ENCODE results near the gene CYLD. TPM values are rescaled to one million over a fixed set of nuclear protein-coding genes. Genes with fewer than 3 reads are reported as not detected.

The CYLD gene
- total and polyA plus RNA-seq, 2 of the 4 experiments (the other 2 are of a cell fraction), result 16.2 to 37.3 TPM

DNA sequence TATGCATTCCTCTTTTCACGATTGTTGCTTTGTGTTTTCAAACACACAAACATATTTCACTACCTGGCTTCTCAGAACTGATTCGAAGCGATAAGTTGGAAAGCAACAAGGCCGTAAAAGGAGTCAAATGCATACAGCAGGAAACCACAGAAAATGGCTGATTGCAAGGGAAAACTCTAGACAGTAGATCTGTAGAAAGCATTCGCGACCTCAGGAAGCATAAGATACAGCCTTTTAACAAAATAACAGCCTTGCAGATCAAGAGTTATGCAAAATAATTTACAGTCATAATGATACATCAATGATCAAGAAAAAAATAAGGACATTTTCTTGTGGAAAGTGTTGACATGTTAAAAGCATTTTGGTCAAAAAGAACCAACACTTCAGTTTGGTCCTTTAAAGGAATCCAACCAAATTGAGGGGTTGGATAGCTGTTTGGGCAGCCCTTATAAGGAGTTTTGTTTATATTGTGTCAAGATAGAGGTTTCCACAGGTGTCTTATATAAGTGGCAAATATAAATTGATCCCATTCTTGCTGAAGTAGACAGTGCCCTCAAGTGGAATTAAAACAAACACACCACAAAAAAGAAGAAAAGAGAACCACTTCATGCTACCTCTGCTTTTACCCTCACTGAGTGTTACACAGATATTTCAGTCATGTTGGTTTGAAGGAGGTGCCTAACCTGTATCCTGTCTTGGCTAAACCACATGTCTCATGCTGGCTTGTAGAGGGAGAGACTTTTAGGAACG is 5.5 kb downstream of the CYLD start:
- intact Hi-C loops (cut with micrococcal nuclease), result loop anchor here (5.0 to 10.0 kb wide), 4 partner anchors 40 to 593 kb away; partner anchors contain the start of gene TENT4B
- no peak for ATAC-seq (ENCODE audit: low read depth)
- H4K8ac ChIP-seq (ENCODE audit: low read depth in 2 of 2, low read length in 2 of 2), result no peak overlapping the region

More for the DNA sequence above, 5.5 kb downstream of the CYLD start:
- H2AFZ ChIP-seq (replicated peaks; ENCODE audit: low read length, poor library complexity), result no peak overlapping the region
- no peaks in the 10 kb centered on the region for H3K27me3 ChIP-seq (ENCODE audit: control insufficient read depth, insufficient read depth, low read length)
- no peak overlapping the region for H2BK120ac ChIP-seq (ENCODE audit: low read depth, low read length)
- H3K9me1 ChIP-seq (ENCODE audit: insufficient read depth, low read length), result no peaks in the 10 kb centered on the region
- ChIA-PET POLR2A (ENCODE audit: unreplicated experiment) (no interaction called here), CTCF (no interaction called here)
- no TSS peak for BruUV-seq (replicated peaks)
- peaks cover 7% of the 10 kb centered on the region for H3K4me1 ChIP-seq (ENCODE audit: control insufficient read depth, insufficient read depth, low read length)
- H2BK20ac ChIP-seq (ENCODE audit: low read depth, low read length), result no peak overlapping the region
- H3K4me3 ChIP-seq (ENCODE audit: insufficient read depth, low read depth, low read length), result no peak overlapping the region
- H4K5ac ChIP-seq (ENCODE audit: low read depth, low read length), result no peak overlapping the region
- peaks cover 10% of the 10 kb centered on the region for H3K36me3 ChIP-seq (ENCODE audit: control insufficient read depth, insufficient read depth, low read length)
- H3K4me2 ChIP-seq (ENCODE audit: low read depth, low read length), result no peak overlapping the region
- no peak overlapping the region for H3K18ac ChIP-seq (ENCODE audit: low read depth, low read length)
- H3K56ac ChIP-seq (ENCODE audit: extremely low read depth, insufficient read depth, low read length), result no peak overlapping the region
- in situ Hi-C loops (cut with MboI; ENCODE audit: low sequenced_read_pairs), result no loop called here
- H3K4ac ChIP-seq (ENCODE audit: low read depth, low read length), result no peak overlapping the region
- H3K27ac ChIP-seq (ENCODE audit: insufficient read depth, low read length), result no peak overlapping the region
- H3K23ac ChIP-seq (ENCODE audit: low read depth, low read length), result no peak overlapping the region
- H4K91ac ChIP-seq (ENCODE audit: insufficient read depth, low read depth, low read length), result no peak overlapping the region
- H3K79me1 ChIP-seq (ENCODE audit: low read depth in 1 of 2, low read length in 2 of 2), result peaks cover 18 to 21% of the 10 kb centered on the region in 2 experiments; a peak in 3 of 4 replicates
- dilution Hi-C loops (cut with HindIII; ENCODE audit: low sequenced_read_pairs, unreplicated experiment), result no loop called here
- no peaks in the 10 kb centered on the region for H3K9me3 ChIP-seq (ENCODE audit: control insufficient read depth, insufficient read depth, low read length)
- TF ChIP-seq, protein P1, sequence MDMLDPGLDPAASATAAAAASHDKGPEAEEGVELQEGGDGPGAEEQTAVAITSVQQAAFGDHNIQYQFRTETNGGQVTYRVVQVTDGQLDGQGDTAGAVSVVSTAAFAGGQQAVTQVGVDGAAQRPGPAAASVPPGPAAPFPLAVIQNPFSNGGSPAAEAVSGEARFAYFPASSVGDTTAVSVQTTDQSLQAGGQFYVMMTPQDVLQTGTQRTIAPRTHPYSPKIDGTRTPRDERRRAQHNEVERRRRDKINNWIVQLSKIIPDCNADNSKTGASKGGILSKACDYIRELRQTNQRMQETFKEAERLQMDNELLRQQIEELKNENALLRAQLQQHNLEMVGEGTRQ (IDR thresholded peaks at IDR 0.05; ENCODE audit: low read depth, low read length), result no peak
- TF ChIP-seq, protein P2, sequence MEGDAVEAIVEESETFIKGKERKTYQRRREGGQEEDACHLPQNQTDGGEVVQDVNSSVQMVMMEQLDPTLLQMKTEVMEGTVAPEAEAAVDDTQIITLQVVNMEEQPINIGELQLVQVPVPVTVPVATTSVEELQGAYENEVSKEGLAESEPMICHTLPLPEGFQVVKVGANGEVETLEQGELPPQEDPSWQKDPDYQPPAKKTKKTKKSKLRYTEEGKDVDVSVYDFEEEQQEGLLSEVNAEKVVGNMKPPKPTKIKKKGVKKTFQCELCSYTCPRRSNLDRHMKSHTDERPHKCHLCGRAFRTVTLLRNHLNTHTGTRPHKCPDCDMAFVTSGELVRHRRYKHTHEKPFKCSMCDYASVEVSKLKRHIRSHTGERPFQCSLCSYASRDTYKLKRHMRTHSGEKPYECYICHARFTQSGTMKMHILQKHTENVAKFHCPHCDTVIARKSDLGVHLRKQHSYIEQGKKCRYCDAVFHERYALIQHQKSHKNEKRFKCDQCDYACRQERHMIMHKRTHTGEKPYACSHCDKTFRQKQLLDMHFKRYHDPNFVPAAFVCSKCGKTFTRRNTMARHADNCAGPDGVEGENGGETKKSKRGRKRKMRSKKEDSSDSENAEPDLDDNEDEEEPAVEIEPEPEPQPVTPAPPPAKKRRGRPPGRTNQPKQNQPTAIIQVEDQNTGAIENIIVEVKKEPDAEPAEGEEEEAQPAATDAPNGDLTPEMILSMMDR (conservative IDR thresholded peaks at IDR 0.05; ENCODE audit: low read depth, low read length), result peak; percentile 18; the same call in 1 of the 2 replicates
- H2BK5ac ChIP-seq (ENCODE audit: low read depth, low read length, poor library complexity, severe bottlenecking), result no peak overlapping the region
- H3K14ac ChIP-seq (replicated peaks; ENCODE audit: low read depth, low read length), result no peak overlapping the region
- H3K9ac ChIP-seq (ENCODE audit: low read depth, low read length), result no peak overlapping the region
- H2AK5ac ChIP-seq (ENCODE audit: low read depth, low read length), result no peak overlapping the region
- DNase-seq, result no peak
- no peak overlapping the region for H2BK15ac ChIP-seq (ENCODE audit: low read depth, low read length)
- no peak overlapping the region for H2AK9ac ChIP-seq (replicated peaks; ENCODE audit: low read depth, low read length, poor library complexity)
- WGBS, 2 experiments (ENCODE audit: extremely low coverage in 2 of 2, insufficient read length in 1 of 2), result no CpG with 5 or more reads among the region's 7 CpGs
- no peaks in the 10 kb centered on the region for H4K20me1 ChIP-seq (ENCODE audit: insufficient read depth, low read length)

Measured in IMR-90 (cell line).